H1 (cell line): ENCODE results near the gene NDRG4. TPM values are rescaled to one million over a fixed set of nuclear protein-coding genes. Genes with fewer than 3 reads are reported as not detected.

Source experiments
- CTCF ChIA-PET: fragments of 300-600 bp; sonication (Branson Sonifier 250); formaldehyde crosslinking; loops from one replicate; lab custom pipeline; 2021; ENCODE audit not compliant: partially characterized antibody; lab: Charles Lee
- POLR2A ChIA-PET: fragments of 300-600 bp; sonication (Branson Sonifier 250); formaldehyde crosslinking; loops from one replicate; lab custom pipeline; 2021; ENCODE audit warnings: inconsistent platforms; ENCODE audit not compliant: partially characterized antibody; lab: Charles Lee
- DNase-seq, 2 experiments: peaks; one replicate each; pipeline versions ENCODE4 v3.0.0 to v3.0.0-alpha.2; 2010 to 2022; ENCODE audit warnings: low spot score in 2 of 2, low read depth in 1 of 2, mixed read lengths in 1 of 2
- FAIRE-seq: peaks from 2 replicates; lab custom pipeline; 2011; peaks lifted over from hg19 to GRCh38; lab: Jason Lieb, UNC
- H2AFZ ChIP-seq: 2 replicates; pipeline ENCODE4 v1.8.1; 2012; ENCODE audit warnings: low read length, inconsistent platforms
- H2AK5ac ChIP-seq: 2 replicates; pipeline ENCODE4 v1.6.1; 2013; ENCODE audit warnings: low read depth, low read length
- H2BK120ac ChIP-seq: replicated peaks from 2 replicates; pipeline ENCODE3; 2013; ENCODE audit warnings: low read depth, low read length, inconsistent platforms
- H2BK12ac ChIP-seq: 2 replicates; pipeline ENCODE4 v1.6.1; 2013; ENCODE audit warnings: low read depth, low read length
- H2BK15ac ChIP-seq: 2 replicates; pipeline ENCODE4 v1.6.1; 2013; ENCODE audit warnings: low read length
- H2BK20ac ChIP-seq: 2 replicates; pipeline ENCODE4 v1.6.1; 2013; ENCODE audit warnings: low read length
- H2BK5ac ChIP-seq: 2 replicates; pipeline ENCODE4 v1.6.1; 2013; ENCODE audit warnings: low read depth, low read length
- H3K14ac ChIP-seq: 2 replicates; pipeline ENCODE4 v1.6.1; 2013; ENCODE audit warnings: inconsistent platforms; ENCODE audit not compliant: insufficient read length
- H3K18ac ChIP-seq: 2 replicates; pipeline ENCODE4 v1.6.1; 2013; ENCODE audit warnings: low read length; ENCODE audit errors: extremely low read depth
- H3K23ac ChIP-seq: 2 replicates; pipeline ENCODE4 v1.6.1; 2013; ENCODE audit warnings: inconsistent platforms; ENCODE audit not compliant: insufficient read length
- H3K23me2 ChIP-seq: 2 replicates; pipeline ENCODE4 v1.6.1; 2013; ENCODE audit warnings: low read depth, low read length
- H3K27ac ChIP-seq: 2 replicates; pipeline ENCODE4 v1.6.1; 2011; ENCODE audit warnings: low read depth, low read length, inconsistent platforms
- H3K27me3 ChIP-seq, 4 experiments: replicated peaks in 1 of 4; 1 replicate in 1 of 4; 2 replicates in 3 of 4; pipeline versions ENCODE4 v1.6.1 to v1.8.1; 2011 to 2013; ENCODE audit warnings: low read length in 3 of 4, mild to moderate bottlenecking in 3 of 4, inconsistent platforms in 2 of 4, mixed read lengths in 2 of 4, moderate library complexity in 1 of 4; ENCODE audit not compliant: control insufficient read depth in 3 of 4, insufficient read depth in 3 of 4; ENCODE audit errors: extremely low read depth in 1 of 4
- H3K36me3 ChIP-seq, 4 experiments: 2 replicates each; pipeline versions ENCODE4 v1.6.1 to v1.8.1; 2011 to 2013; ENCODE audit warnings: mild to moderate bottlenecking in 4 of 4, low read length in 3 of 4, moderate library complexity in 2 of 4, control low read depth in 1 of 4, inconsistent platforms in 1 of 4; ENCODE audit not compliant: insufficient read depth in 4 of 4, control insufficient read depth in 2 of 4
- H3K4ac ChIP-seq: replicated peaks from 2 replicates; pipeline ENCODE3; 2013; ENCODE audit warnings: low read length, low read depth, mixed read lengths, inconsistent platforms; ENCODE audit not compliant: insufficient read length
- H3K4me1 ChIP-seq, 4 experiments: replicated peaks in 1 of 4; 1 replicate in 1 of 4; 2 replicates in 3 of 4; pipeline versions ENCODE4 v1.6.1 to v1.8.1; 2011 to 2013; ENCODE audit warnings: low read length in 3 of 4, inconsistent platforms in 2 of 4, mixed read lengths in 1 of 4; ENCODE audit not compliant: insufficient read depth in 4 of 4, control insufficient read depth in 3 of 4
- H3K4me2 ChIP-seq, 2 experiments: 2 replicates each; pipeline versions ENCODE4 v1.6.1 to v1.8.1; 2011 to 2013; ENCODE audit warnings: low read depth in 2 of 2, low read length in 2 of 2, control low read depth in 1 of 2, inconsistent platforms in 1 of 2, mild to moderate bottlenecking in 1 of 2; ENCODE audit not compliant: insufficient read depth in 1 of 2
- H3K4me3 ChIP-seq, 4 experiments: fragments of 200-600, 300-600 bp in 1 of 4; sonication (generic), shearing (Covaris generic), sonication (Bioruptor Twin) in 1 of 4; 2 replicates each; pipeline versions ENCODE4 v1.5.1 to v1.8.1; 2011 to 2016; ENCODE audit warnings: low read length in 4 of 4, low read depth in 3 of 4, control low read depth in 2 of 4, inconsistent platforms in 2 of 4, mild to moderate bottlenecking in 2 of 4, mixed read lengths in 1 of 4, moderate library complexity in 1 of 4; ENCODE audit not compliant: insufficient read depth in 2 of 4; ENCODE audit errors: extremely low read depth in 1 of 4
- H3K56ac ChIP-seq: replicated peaks from 2 replicates; pipeline ENCODE3; 2013; ENCODE audit warnings: low read depth, mild to moderate bottlenecking, mixed read lengths, low read length, inconsistent platforms; ENCODE audit not compliant: insufficient read length
- H3K79me1 ChIP-seq: 2 replicates; pipeline ENCODE4 v1.6.1; 2013; ENCODE audit warnings: low read depth, low read length, control low read depth
- H3K79me2 ChIP-seq, 2 experiments: 2 replicates each; pipeline versions ENCODE4 v1.6.1 to v1.8.1; 2012 to 2013; ENCODE audit warnings: low read length in 2 of 2, mild to moderate bottlenecking in 2 of 2, inconsistent platforms in 1 of 2; ENCODE audit not compliant: insufficient read depth in 2 of 2, control insufficient read depth in 1 of 2
- H3K9ac ChIP-seq, 4 experiments: replicated peaks in 1 of 4; 1 replicate in 1 of 4; 2 replicates in 3 of 4; pipeline versions ENCODE4 v1.6.1 to v1.8.1; 2011 to 2013; ENCODE audit warnings: low read depth in 3 of 4, low read length in 3 of 4, control low read depth in 2 of 4, mild to moderate bottlenecking in 2 of 4, moderate library complexity in 2 of 4, inconsistent platforms in 1 of 4; ENCODE audit errors: extremely low read depth in 1 of 4
- H3K9me3 ChIP-seq, 2 experiments: 2 replicates each; pipeline versions ENCODE4 v1.6.1 to v1.8.1; 2012 to 2013; ENCODE audit warnings: mild to moderate bottlenecking in 2 of 2, moderate library complexity in 2 of 2, control low read depth in 1 of 2, inconsistent platforms in 1 of 2, low read depth in 1 of 2, low read length in 1 of 2, mixed read lengths in 1 of 2; ENCODE audit not compliant: insufficient read depth in 2 of 2
- H4K20me1 ChIP-seq, 2 experiments: replicated peaks in 1 of 2; 2 replicates each; pipeline versions ENCODE3 to v1.8.1; 2011 to 2013; ENCODE audit warnings: inconsistent platforms in 2 of 2, low read length in 2 of 2, mild to moderate bottlenecking in 1 of 2; ENCODE audit not compliant: insufficient read depth in 2 of 2, control insufficient read depth in 1 of 2
- H4K5ac ChIP-seq: 2 replicates; pipeline ENCODE4 v1.6.1; 2013; ENCODE audit warnings: low read length, low read depth, mixed read lengths, inconsistent platforms; ENCODE audit not compliant: insufficient read length
- H4K8ac ChIP-seq: 2 replicates; pipeline ENCODE4 v1.8.0; 2013; ENCODE audit warnings: mild to moderate bottlenecking, moderate library complexity, low read length, inconsistent platforms; ENCODE audit not compliant: insufficient read depth; ENCODE audit errors: extremely low read depth
- H4K91ac ChIP-seq: replicated peaks from 2 replicates; pipeline ENCODE3; 2013; ENCODE audit warnings: low read length, mixed read lengths, inconsistent platforms; ENCODE audit not compliant: insufficient read length
- POLR2A ChIP-seq, 2 experiments: IDR thresholded peaks; 1 replicate in 1 of 2; 2 replicates in 1 of 2; pipeline ENCODE4 v1.6.1; 2011; ENCODE audit warnings: low read depth in 2 of 2, low read length in 2 of 2, mild to moderate bottlenecking in 2 of 2; ENCODE audit errors: control extremely low read depth in 1 of 2
- SRF ChIP-seq: IDR thresholded peaks from 2 replicates; pipeline ENCODE4 v1.6.1; 2011; ENCODE audit warnings: mild to moderate bottlenecking, low read depth, low read length, moderate library complexity
- WGBS, 2 experiments: shearing (Covaris generic) in 1 of 2; methylation state at CpG; one replicate each; pipeline versions ENCODE4 v1.1.6 to v1.1.7; 2013 to 2015; ENCODE audit warnings: low lambda C conversion rate in 2 of 2, mixed read lengths in 2 of 2, inconsistent platforms in 1 of 2, low coverage in 1 of 2, missing lambda C conversion rate in 1 of 2; ENCODE audit not compliant: insufficient replicate concordance in 2 of 2, insufficient coverage in 1 of 2, insufficient read length in 1 of 2; ENCODE audit errors: extremely low coverage in 1 of 2, missing lambda C conversion rate in 1 of 2; 5-methylcytosine and 5-hydroxymethylcytosine counted together
- polyA plus RNA-seq, 7 experiments: library from polyadenylated mRNA; depleted of rRNA in 3 of 7; stranded (reverse) in 5 of 7; unstranded in 2 of 7; fragments of >200 nt in 5 of 7; fragments of 200-250 nt in 2 of 7; gene quantifications; 1 replicate in 5 of 7; 2 replicates in 1 of 7; 4 replicates in 1 of 7; pipeline versions ENCODE4 v1.2.1 to v1.2.3, GENCODE V29; 2011 to 2013; ENCODE audit warnings: missing spikeins in 2 of 7, mixed read lengths in 2 of 7
- total RNA-seq: library from RNA; stranded (reverse); fragmentation: NEBNext Ultra II Directional; extraction: Animal tissue kit (Norgen Biotek cat#: 25700); gene quantifications from 2 replicates; pipeline ENCODE4 v1.2.1, GENCODE V29; 2021

Gene NDRG4
- total and polyA plus RNA-seq, 2 of the 8 experiments (the other 6 are each of a cell fraction or from before 2014, with no cell fraction given): 20.8 to 30.9 TPM

- ChIA-PET POLR2A (interaction anchor here (0.6 to 2.4 kb wide), 4 partner anchors 10 to 214 kb away, joined by 3 to 9 read pairs (median 4); no protein-coding TSS in a partner anchor), CTCF (interaction anchor here (0.7 to 1.3 kb wide), 3 partner anchors 17 to 240 kb away, joined by 3 read pairs; partner anchors contain the start of gene NDRG4)
- H3K79me1 ChIP-seq: no peaks in the 10 kb centered on the region; the same call in 1 of the 2 replicates
- no peak overlapping the region for H2BK15ac ChIP-seq
- peak overlapping the region in 1 of 4 experiments; percentile 95; a peak in 2 of 8 replicates for H3K4me3 ChIP-seq
- H3K14ac ChIP-seq: no peak overlapping the region
- peaks cover 4 to 11% (median 6%) of the 10 kb centered on the region in 4 experiments for H3K4me1 ChIP-seq
- TF ChIP-seq POLR2A (IDR thresholded peaks at IDR 0.05; ENCODE audit: control extremely low read depth in 1 of 2, low read depth in 2 of 2, low read length in 2 of 2): peak; percentile 16 to 40
- no peak for TF ChIP-seq SRF
- no peak overlapping the region for H3K18ac ChIP-seq
- no peaks in the 10 kb centered on the region for H3K9me3 ChIP-seq
- H4K8ac ChIP-seq: no peak overlapping the region
- no peaks in the 10 kb centered on the region for H3K27me3 ChIP-seq
- FAIRE-seq (no peak), DNase-seq (no peak)
- H3K36me3 ChIP-seq: peaks cover 27 to 56% (median 46%) of the 10 kb centered on the region in 4 experiments
- no peak overlapping the region for H3K27ac ChIP-seq
- H3K23ac ChIP-seq: no peak overlapping the region
- H2BK12ac ChIP-seq: no peak overlapping the region
- H4K5ac ChIP-seq: no peak overlapping the region
- H4K20me1 ChIP-seq: peaks cover 10 to 21% of the 10 kb centered on the region in 2 experiments
- no peak overlapping the region for H2BK5ac ChIP-seq
- no peak overlapping the region for H4K91ac ChIP-seq
- WGBS, 2 experiments: 83% methylated on average over 4 of the region's 4 CpGs; no CpG with 5 or more reads in 1 of the 2 experiments
- H3K9ac ChIP-seq: no peak overlapping the region
- H3K4me2 ChIP-seq: peak overlapping the region; percentile 69 to 90; a peak in 3 of 4 replicates
- H2BK20ac ChIP-seq: no peak overlapping the region
- no peak overlapping the region for H3K4ac ChIP-seq
- peaks cover 0 to 24% of the 10 kb centered on the region in 2 experiments; a peak in 2 of 4 replicates for H3K79me2 ChIP-seq
- no peak overlapping the region for H2BK120ac ChIP-seq
- no peak overlapping the region for H2AFZ ChIP-seq
- no peaks in the 10 kb centered on the region; the same call in 1 of the 2 replicates for H3K23me2 ChIP-seq
- no peak overlapping the region for H2AK5ac ChIP-seq
- no peak overlapping the region for H3K56ac ChIP-seq
Observed at GRCh38 chr16:58516768-58517107, 16.8 kb downstream of the NDRG4 start.
